ENCODE data around the gene KRTAP12-1. TPM values are rescaled to one million over a fixed set of nuclear protein-coding genes. Genes with fewer than 3 reads are reported as not detected.
A peak's percentile ranks its signal among the peaks of the same experiment; 100 is the strongest.

Gene KRTAP12-1
- total RNA-seq, 2 donors from 2014 or later: not detected

DNA sequence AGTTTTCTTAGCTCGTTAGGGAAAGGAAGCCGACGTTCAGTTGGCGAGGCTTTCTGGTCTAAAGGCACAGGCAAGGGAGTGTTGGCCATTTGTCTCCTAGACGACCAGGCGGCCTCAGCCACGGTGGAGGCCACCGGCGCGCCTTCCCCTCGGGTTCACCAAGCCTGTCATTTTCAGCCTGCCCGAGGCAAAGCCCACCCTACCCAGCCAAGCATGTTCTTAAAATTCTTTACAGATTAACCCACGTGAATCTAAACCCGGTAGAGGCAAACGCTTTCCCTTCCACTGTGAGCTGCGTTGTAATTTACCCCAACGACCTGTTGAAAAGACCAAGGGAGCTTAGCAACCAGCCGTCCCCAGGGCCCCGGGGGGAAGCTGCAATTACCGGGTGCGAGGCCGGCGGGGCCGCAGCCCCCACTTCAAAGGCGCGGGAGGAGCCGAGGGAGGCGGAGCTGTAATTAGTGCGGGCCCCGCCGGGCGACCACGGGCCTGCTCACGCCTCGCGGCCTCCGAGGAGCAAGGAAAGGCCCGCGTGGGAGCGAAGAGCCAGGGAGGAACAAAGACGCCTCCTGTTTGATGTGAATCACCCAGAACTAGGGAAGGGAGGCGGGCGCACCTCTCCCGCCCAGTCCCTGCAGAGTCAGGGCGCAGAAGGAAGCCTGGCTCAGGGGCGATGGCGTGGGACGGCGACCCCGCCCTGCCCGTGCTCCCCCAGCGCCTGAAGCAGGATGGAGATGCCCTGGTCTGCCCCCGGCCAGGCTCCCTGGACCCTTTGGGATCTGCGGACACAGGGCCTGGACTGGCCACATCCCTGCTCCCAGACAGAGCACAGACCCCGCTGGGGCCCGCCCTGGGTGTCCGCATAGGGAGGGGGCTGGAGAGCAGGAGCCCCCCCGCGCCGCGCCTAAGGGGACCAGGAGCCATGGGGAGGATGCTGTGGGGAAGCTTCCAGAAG, 41.5 kb upstream of the KRTAP12-1 start:
- TF ChIP-seq, protein P1, sequence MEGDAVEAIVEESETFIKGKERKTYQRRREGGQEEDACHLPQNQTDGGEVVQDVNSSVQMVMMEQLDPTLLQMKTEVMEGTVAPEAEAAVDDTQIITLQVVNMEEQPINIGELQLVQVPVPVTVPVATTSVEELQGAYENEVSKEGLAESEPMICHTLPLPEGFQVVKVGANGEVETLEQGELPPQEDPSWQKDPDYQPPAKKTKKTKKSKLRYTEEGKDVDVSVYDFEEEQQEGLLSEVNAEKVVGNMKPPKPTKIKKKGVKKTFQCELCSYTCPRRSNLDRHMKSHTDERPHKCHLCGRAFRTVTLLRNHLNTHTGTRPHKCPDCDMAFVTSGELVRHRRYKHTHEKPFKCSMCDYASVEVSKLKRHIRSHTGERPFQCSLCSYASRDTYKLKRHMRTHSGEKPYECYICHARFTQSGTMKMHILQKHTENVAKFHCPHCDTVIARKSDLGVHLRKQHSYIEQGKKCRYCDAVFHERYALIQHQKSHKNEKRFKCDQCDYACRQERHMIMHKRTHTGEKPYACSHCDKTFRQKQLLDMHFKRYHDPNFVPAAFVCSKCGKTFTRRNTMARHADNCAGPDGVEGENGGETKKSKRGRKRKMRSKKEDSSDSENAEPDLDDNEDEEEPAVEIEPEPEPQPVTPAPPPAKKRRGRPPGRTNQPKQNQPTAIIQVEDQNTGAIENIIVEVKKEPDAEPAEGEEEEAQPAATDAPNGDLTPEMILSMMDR (IDR thresholded peaks at IDR 0.05): no peak
- peaks cover 0 to 14% of the 10 kb centered on the region in 2 donors for H3K27me3 ChIP-seq
- H3K9me3 ChIP-seq: no peaks in the 10 kb centered on the region
- no peak for DNase-seq (ENCODE audit: low spot score)
- no peak overlapping the region for H3K27ac ChIP-seq
- peaks cover 0 to 10% of the 10 kb centered on the region in 2 donors for H3K4me1 ChIP-seq
- no peak overlapping the region for H3K4me3 ChIP-seq
- no peaks in the 10 kb centered on the region for H3K36me3 ChIP-seq

DNA sequence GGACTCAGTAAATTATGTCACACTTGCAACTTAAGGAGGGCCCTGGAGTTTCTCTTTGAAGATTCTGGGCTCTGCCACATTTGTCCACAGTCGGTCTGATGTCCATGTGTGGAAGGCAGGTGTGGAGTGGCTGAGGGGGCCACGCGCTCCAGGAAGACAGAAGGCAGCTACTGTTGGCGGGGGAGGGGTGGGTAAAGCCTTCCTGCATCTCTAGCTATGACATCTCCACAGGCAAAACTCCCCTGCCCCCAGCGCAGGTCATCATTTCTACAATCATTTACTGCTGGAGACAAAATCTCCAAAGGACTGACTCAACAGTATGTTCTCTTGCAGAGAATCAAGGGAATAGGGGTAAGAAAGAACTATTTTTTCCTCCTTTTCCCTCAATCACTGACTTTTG, 40.8 kb upstream of the KRTAP12-1 start:
- Histone ChIP-seq H3K9me3 (no peaks in the 10 kb centered on the region), H3K36me3 (no peaks in the 10 kb centered on the region), H3K4me1 (peaks cover 0 to 10% of the 10 kb centered on the region in 2 donors), H3K4me3 (no peak overlapping the region), H3K27me3 (peaks cover 0 to 14% of the 10 kb centered on the region in 2 donors), H3K27ac (no peak overlapping the region)
- no peak for DNase-seq (ENCODE audit: low spot score)
- TF ChIP-seq, protein P1 (IDR thresholded peaks at IDR 0.05): no peak

DNA sequence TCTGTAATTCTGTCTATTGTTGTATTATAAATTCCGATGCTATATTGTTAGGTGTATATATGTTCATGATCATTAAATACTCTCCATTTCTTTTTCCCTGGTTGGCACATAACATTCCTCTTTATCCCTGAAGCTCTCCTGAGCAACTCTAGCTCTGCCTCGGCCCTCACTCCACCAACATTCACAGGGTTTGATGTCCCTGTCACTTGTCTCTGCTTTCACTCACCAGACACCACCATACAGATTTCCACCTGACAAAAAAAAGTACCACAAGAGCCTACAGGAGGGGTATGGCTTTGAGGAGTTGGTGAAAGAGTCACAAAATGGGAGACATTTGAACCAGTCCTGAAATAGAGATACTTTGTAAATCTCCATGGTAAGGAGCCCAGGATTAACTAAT, 38.2 kb upstream of the KRTAP12-1 start:
- DNase-seq (ENCODE audit: low spot score): no peak
- H3K9me3 ChIP-seq: no peaks in the 10 kb centered on the region
- peaks cover 0 to 14% of the 10 kb centered on the region in 2 donors for H3K27me3 ChIP-seq
- H3K4me3 ChIP-seq: no peak overlapping the region
- TF ChIP-seq, protein P1 (IDR thresholded peaks at IDR 0.05): no peak
- peaks cover 0 to 10% of the 10 kb centered on the region in 2 donors for H3K4me1 ChIP-seq
- H3K27ac ChIP-seq: peak overlapping the region in 1 of 2 donors; percentile 31
- no peaks in the 10 kb centered on the region for H3K36me3 ChIP-seq

DNA sequence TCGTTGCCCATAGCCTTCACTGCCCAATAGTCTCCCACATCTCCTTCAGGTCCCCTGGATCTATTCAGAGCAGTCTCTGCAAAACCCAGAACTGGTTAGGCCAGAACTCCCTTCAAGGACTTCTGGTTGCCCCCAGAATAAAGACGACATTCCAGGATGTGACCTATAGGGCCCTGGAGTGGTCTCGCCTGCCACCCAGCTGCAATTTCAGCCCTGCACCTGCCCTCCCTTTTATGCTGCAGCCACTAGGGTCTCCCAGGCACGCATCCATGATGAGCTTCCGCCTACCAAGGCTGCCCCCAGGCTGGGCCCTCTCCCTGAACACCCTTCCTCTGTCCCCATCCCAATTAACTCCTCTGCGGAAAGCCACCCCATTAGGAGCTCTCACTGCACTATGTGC, 36.6 kb upstream of the KRTAP12-1 start:
- TF ChIP-seq, protein P1 (IDR thresholded peaks at IDR 0.05): no peak
- H3K4me3 ChIP-seq: no peak overlapping the region
- H3K9me3 ChIP-seq: no peaks in the 10 kb centered on the region
- no peaks in the 10 kb centered on the region for H3K36me3 ChIP-seq
- peaks cover 0 to 8% of the 10 kb centered on the region in 2 donors for H3K4me1 ChIP-seq
- peaks cover 0 to 5% of the 10 kb centered on the region in 2 donors for H3K27me3 ChIP-seq
- H3K27ac ChIP-seq: no peak overlapping the region
- DNase-seq (ENCODE audit: low spot score): no peak

DNA sequence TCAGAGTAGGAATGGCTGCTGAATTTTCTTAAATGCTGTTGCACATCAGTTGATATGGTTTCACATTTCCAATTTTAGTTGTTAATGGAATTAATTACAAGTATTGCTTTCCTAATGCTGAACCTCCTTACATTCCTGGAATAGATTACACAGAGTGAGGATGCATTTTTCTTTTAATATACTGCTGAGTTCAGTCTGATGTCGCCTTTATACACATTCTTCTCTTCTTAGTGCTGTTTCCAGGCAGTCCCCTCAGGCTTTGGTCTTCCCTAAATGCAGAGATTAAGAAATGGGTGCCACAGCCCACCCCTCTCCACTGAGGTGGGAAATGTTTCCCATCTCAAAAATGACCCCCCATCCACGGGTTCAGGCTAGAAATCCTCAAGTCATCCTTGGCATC, 36.1 kb upstream of the KRTAP12-1 start:
- Histone ChIP-seq H3K4me1 (peaks cover 0 to 3% of the 10 kb centered on the region in 2 donors), H3K9me3 (no peaks in the 10 kb centered on the region), H3K4me3 (no peak overlapping the region), H3K27ac (no peak overlapping the region), H3K27me3 (peaks cover 0 to 3% of the 10 kb centered on the region in 2 donors), H3K36me3 (no peaks in the 10 kb centered on the region)
- TF ChIP-seq, protein P1 (IDR thresholded peaks at IDR 0.05): no peak
- DNase-seq (ENCODE audit: low spot score): no peak
